Loucy (cell line): Measurements from ENCODE around the gene CAV2.

ENCODE experiments used
- H2AFZ ChIP-seq: fragments of 200-600 bp; sonication (generic); 2 replicates; pipeline ENCODE4 v1.6.0; 2016; ENCODE audit warnings: antibody characterized with exemption, mild to moderate bottlenecking, low read length, moderate library complexity
- H3F3A ChIP-seq: fragments of 200-600 bp; 2 replicates; pipeline ENCODE4 v1.6.0; 2016; ENCODE audit warnings: antibody characterized with exemption, low read depth, mild to moderate bottlenecking
- H3K27me3 ChIP-seq: fragments of 200-600 bp; sonication (generic); 2 replicates; pipeline ENCODE4 v1.6.1; 2014; ENCODE audit warnings: low read length, mild to moderate bottlenecking; ENCODE audit not compliant: insufficient read depth, poor library complexity, severe bottlenecking
- H3K36me3 ChIP-seq: fragments of 200-600 bp; sonication (generic); 2 replicates; pipeline ENCODE4 v1.6.1; 2016; ENCODE audit warnings: low read length; ENCODE audit not compliant: insufficient read depth
- H3K4me1 ChIP-seq: fragments of 200-600 bp; sonication (generic); 2 replicates; pipeline ENCODE4 v1.5.1; 2014; ENCODE audit warnings: low read length, mild to moderate bottlenecking; ENCODE audit not compliant: insufficient read depth, poor library complexity, severe bottlenecking
- H3K4me2 ChIP-seq: fragments of 200-600 bp; sonication (generic); 2 replicates; pipeline ENCODE4 v1.6.0; 2014; ENCODE audit warnings: antibody characterized with exemption, low read length, low read depth, mild to moderate bottlenecking; ENCODE audit not compliant: poor library complexity, severe bottlenecking
- H3K4me3 ChIP-seq: fragments of 200-600 bp; sonication (generic); 2 replicates; pipeline ENCODE4 v1.5.1; 2014; ENCODE audit warnings: low read length, mild to moderate bottlenecking, mixed read lengths; ENCODE audit not compliant: poor library complexity, severe bottlenecking
- H3K79me2 ChIP-seq: fragments of 200-600 bp; sonication (generic); 2 replicates; pipeline ENCODE4 v1.6.1; 2014; ENCODE audit warnings: low read length; ENCODE audit not compliant: insufficient read depth
- H3K9ac ChIP-seq: fragments of 200-600 bp; sonication (generic); 2 replicates; pipeline ENCODE4 v1.6.0; 2014; ENCODE audit warnings: mild to moderate bottlenecking, low read depth, low read length, moderate library complexity; ENCODE audit not compliant: poor library complexity, severe bottlenecking
- H3K9me2 ChIP-seq: fragments of 200-600 bp; sonication (generic); replicated peaks from 2 replicates; pipeline ENCODE4 v1.6.1; 2016; ENCODE audit warnings: low read depth, low read length, mixed read lengths
- H3K9me3 ChIP-seq: fragments of 200-600 bp; sonication (generic); 2 replicates; pipeline ENCODE4 v1.6.1; 2014; ENCODE audit warnings: mild to moderate bottlenecking, antibody characterized with exemption, low read length, low read depth; ENCODE audit not compliant: insufficient read depth
- H4K20me1 ChIP-seq: fragments of 200-600 bp; sonication (generic); 2 replicates; pipeline ENCODE4 v1.6.0; 2014; ENCODE audit warnings: antibody characterized with exemption, low read length, mild to moderate bottlenecking; ENCODE audit not compliant: insufficient read depth, poor library complexity, severe bottlenecking
- EZH2phosphoT487 ChIP-seq: fragments of 200-600 bp; IDR thresholded peaks from 2 replicates; pipeline ENCODE4 v1.6.1; 2018; ENCODE audit warnings: antibody characterized with exemption, mild to moderate bottlenecking, moderate library complexity, borderline replicate concordance
- TF ChIP-seq, protein P1 (sequence below): fragments of 200-600 bp; sonication (generic); conservative IDR thresholded peaks from 2 replicates; pipeline ENCODE4 v1.5.1; 2014; ENCODE audit warnings: mild to moderate bottlenecking, antibody characterized with exemption, low read length

Gene CAV2

DNA sequence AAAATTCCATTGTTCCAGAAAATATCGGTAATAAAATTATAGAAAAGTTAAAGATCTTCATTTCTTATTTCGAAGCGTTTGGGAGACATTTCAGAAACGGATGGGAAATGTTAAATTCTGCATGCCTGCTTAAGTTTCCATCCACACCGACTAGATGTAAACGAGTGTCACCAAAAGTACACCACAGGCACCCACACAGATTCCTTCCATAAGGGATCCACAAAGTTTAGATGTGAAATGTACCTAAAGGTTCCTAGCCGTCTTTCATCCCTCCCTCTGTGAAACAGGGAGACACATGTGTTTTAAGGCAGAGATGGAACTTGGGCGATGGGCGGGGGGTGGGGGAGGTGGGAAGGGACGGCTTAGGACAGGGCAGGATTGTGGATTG is 24.7 kb downstream of the CAV2 start:
- TF ChIP-seq, protein P1, sequence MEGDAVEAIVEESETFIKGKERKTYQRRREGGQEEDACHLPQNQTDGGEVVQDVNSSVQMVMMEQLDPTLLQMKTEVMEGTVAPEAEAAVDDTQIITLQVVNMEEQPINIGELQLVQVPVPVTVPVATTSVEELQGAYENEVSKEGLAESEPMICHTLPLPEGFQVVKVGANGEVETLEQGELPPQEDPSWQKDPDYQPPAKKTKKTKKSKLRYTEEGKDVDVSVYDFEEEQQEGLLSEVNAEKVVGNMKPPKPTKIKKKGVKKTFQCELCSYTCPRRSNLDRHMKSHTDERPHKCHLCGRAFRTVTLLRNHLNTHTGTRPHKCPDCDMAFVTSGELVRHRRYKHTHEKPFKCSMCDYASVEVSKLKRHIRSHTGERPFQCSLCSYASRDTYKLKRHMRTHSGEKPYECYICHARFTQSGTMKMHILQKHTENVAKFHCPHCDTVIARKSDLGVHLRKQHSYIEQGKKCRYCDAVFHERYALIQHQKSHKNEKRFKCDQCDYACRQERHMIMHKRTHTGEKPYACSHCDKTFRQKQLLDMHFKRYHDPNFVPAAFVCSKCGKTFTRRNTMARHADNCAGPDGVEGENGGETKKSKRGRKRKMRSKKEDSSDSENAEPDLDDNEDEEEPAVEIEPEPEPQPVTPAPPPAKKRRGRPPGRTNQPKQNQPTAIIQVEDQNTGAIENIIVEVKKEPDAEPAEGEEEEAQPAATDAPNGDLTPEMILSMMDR = no peak
- no peak for TF ChIP-seq EZH2phosphoT487
- H3K4me2 ChIP-seq = peak overlapping the region; percentile 12
- no peaks in the 10 kb centered on the region for H3F3A ChIP-seq
- H3K9me3 ChIP-seq = no peaks in the 10 kb centered on the region
- peaks cover 12% of the 10 kb centered on the region for H3K4me1 ChIP-seq
- no peaks in the 10 kb centered on the region for H3K36me3 ChIP-seq
- H3K79me2 ChIP-seq = peaks cover 24% of the 10 kb centered on the region; the same call in 1 of the 2 replicates
- no peak overlapping the region for H3K4me3 ChIP-seq
- H2AFZ ChIP-seq = no peak overlapping the region
- peaks cover 4% of the 10 kb centered on the region for H3K27me3 ChIP-seq
- H4K20me1 ChIP-seq = no peaks in the 10 kb centered on the region
- no peaks in the 10 kb centered on the region for H3K9me2 ChIP-seq
- no peak overlapping the region for H3K9ac ChIP-seq

GRCh38 chr7:116524609-116525297 is 25.2 kb downstream of the CAV2 start, which contains the start of gene CAV1:
CAV1 (plus strand) TSS chr7:116525036; CDS start chr7:116525063, 27 bp downstream.
- no peaks in the 10 kb centered on the region for H3K36me3 ChIP-seq
- H4K20me1 ChIP-seq = no peaks in the 10 kb centered on the region
- H3K9me2 ChIP-seq = no peaks in the 10 kb centered on the region
- TF ChIP-seq EZH2phosphoT487 = no peak
- TF ChIP-seq, protein P1 = no peak
- H3K4me2 ChIP-seq = peak within 1 kb of the TSS; percentile 80
- peak within 1 kb of the TSS; percentile 74 for H3K4me3 ChIP-seq
- peaks cover 4% of the 10 kb centered on the region for H3K27me3 ChIP-seq
- H3F3A ChIP-seq = no peaks in the 10 kb centered on the region
- no peaks in the 10 kb centered on the region for H3K9me3 ChIP-seq
- H3K4me1 ChIP-seq = peaks cover 14% of the 10 kb centered on the region
- peak within 1 kb of the TSS; percentile 78 for H2AFZ ChIP-seq
- H3K79me2 ChIP-seq = peaks cover 29% of the 10 kb centered on the region; the same call in 1 of the 2 replicates
- peak within 1 kb of the TSS; percentile 71 for H3K9ac ChIP-seq

- no peaks in the 10 kb centered on the region for H3F3A ChIP-seq
- H3K36me3 ChIP-seq = no peaks in the 10 kb centered on the region
- peak overlapping the region; percentile 78 for H2AFZ ChIP-seq
- peak overlapping the region; percentile 74 for H3K4me3 ChIP-seq
- H3K9me2 ChIP-seq = no peaks in the 10 kb centered on the region
- H3K9ac ChIP-seq = peak overlapping the region; percentile 71
- H3K79me2 ChIP-seq = peaks cover 31% of the 10 kb centered on the region; the same call in 1 of the 2 replicates
- H3K27me3 ChIP-seq = peaks cover 4% of the 10 kb centered on the region
- no peaks in the 10 kb centered on the region for H4K20me1 ChIP-seq
- H3K9me3 ChIP-seq = no peaks in the 10 kb centered on the region
- TF ChIP-seq EZH2phosphoT487 = no peak
- TF ChIP-seq, protein P1 = no peak
- peak overlapping the region; percentile 80 for H3K4me2 ChIP-seq
- peaks cover 15% of the 10 kb centered on the region for H3K4me1 ChIP-seq
Observed at GRCh38 chr7:116525298-116525912, 25.9 kb downstream of the CAV2 start.
